HCEC 1CT (cell line): ENCODE measurements around the gene ASTL.
"Not testable (repeated sequence)": the region's sequence is repeated elsewhere in the genome, so short reads cannot be mapped to it uniquely, and the experiment has no call there.

Experiments used
- DNase-seq: peaks from one replicate; pipeline ENCODE4 v3.0.0-alpha.2; 2017

The ASTL gene

GRCh38 chr2:96145036-96145847 is 6.9 kb upstream of the ASTL start, which contains the start of gene DUSP2:
DUSP2 (minus strand) TSS chr2:96145440; CDS start chr2:96145354, 86 bp downstream.
- no peak for DNase-seq

- no peak for DNase-seq
Measured at GRCh38 chr2:96144481-96145035, 6.3 kb upstream of the ASTL start.

- no peak for DNase-seq
Measured at GRCh38 chr2:96143848-96144480, 5.7 kb upstream of the ASTL start.

- no peak for DNase-seq
Measured at GRCh38 chr2:96143231-96143847, 5.0 kb upstream of the ASTL start.

GRCh38 chr2:96142217-96143113 is 4.2 kb upstream of the ASTL start:
- no peak for DNase-seq

- not testable (repeated sequence) for DNase-seq
Measured at GRCh38 chr2:96141624-96141967, 3.3 kb upstream of the ASTL start.

GRCh38 chr2:96140941-96141623 is 2.8 kb upstream of the ASTL start:
- no peak for DNase-seq

- DNase-seq = no peak
Measured at GRCh38 chr2:96139181-96139758, 968 bp upstream of the ASTL start.

GRCh38 chr2:96137321-96138178 is 752 bp downstream of the ASTL start:
- no peak for DNase-seq

GRCh38 chr2:96136129-96136720 is 2.1 kb downstream of the ASTL start:
- DNase-seq = no peak

- DNase-seq = no peak
Measured at GRCh38 chr2:96135621-96136020, 2.7 kb downstream of the ASTL start.

- DNase-seq = no peak
Measured at GRCh38 chr2:96135171-96135570, 3.1 kb downstream of the ASTL start.

GRCh38 chr2:96134421-96134820 is 3.9 kb downstream of the ASTL start:
- DNase-seq = no peak

GRCh38 chr2:96131813-96132745 is 6.2 kb downstream of the ASTL start:
- no peak for DNase-seq

- DNase-seq = no peak
Measured at GRCh38 chr2:96131152-96131812, 7.0 kb downstream of the ASTL start.

GRCh38 chr2:96130483-96130882 is 7.8 kb downstream of the ASTL start:
- no peak for DNase-seq

- DNase-seq = no peak
Measured at GRCh38 chr2:96129528-96130120, 8.7 kb downstream of the ASTL start.

GRCh38 chr2:96128456-96128855 is 9.8 kb downstream of the ASTL start:
- DNase-seq = no peak
